A549 (cell line): ENCODE data around the gene KCNH3.

Source experiments
- MAX ChIP-seq: IDR thresholded peaks from 2 replicates; pipeline ENCODE4 v1.6.1; 2012
- POLR2A ChIP-seq: IDR thresholded peaks from 2 replicates; pipeline ENCODE4 v1.6.1; 2012; ENCODE audit warnings: mild to moderate bottlenecking, low read length
- TF ChIP-seq, protein P1 (sequence below): fragments of >200 bp; sonication (Bioruptor Twin); formaldehyde crosslinking; IDR thresholded peaks from 3 replicates; pipeline ENCODE4 v1.5.1; 2016
- TF ChIP-seq, protein P2 (sequence below): IDR thresholded peaks from 2 replicates; pipeline ENCODE4 v1.6.1; 2012; ENCODE audit warnings: low read depth, borderline replicate concordance

- TF ChIP-seq MAX (no peak), POLR2A (no peak)
- TF ChIP-seq, protein P1, sequence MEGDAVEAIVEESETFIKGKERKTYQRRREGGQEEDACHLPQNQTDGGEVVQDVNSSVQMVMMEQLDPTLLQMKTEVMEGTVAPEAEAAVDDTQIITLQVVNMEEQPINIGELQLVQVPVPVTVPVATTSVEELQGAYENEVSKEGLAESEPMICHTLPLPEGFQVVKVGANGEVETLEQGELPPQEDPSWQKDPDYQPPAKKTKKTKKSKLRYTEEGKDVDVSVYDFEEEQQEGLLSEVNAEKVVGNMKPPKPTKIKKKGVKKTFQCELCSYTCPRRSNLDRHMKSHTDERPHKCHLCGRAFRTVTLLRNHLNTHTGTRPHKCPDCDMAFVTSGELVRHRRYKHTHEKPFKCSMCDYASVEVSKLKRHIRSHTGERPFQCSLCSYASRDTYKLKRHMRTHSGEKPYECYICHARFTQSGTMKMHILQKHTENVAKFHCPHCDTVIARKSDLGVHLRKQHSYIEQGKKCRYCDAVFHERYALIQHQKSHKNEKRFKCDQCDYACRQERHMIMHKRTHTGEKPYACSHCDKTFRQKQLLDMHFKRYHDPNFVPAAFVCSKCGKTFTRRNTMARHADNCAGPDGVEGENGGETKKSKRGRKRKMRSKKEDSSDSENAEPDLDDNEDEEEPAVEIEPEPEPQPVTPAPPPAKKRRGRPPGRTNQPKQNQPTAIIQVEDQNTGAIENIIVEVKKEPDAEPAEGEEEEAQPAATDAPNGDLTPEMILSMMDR = no peak
- TF ChIP-seq, protein P2, sequence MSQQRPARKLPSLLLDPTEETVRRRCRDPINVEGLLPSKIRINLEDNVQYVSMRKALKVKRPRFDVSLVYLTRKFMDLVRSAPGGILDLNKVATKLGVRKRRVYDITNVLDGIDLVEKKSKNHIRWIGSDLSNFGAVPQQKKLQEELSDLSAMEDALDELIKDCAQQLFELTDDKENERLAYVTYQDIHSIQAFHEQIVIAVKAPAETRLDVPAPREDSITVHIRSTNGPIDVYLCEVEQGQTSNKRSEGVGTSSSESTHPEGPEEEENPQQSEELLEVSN = no peak
These were observed 19.8 kb upstream of the KCNH3 start for GRCh38 chr12:49518914-49519573.
